NCI-H1694 treated with DMSO at 0.1 percent for 48 hours (cell line): Measurements from ENCODE around the gene HIGD1C.
"Not testable (repeated sequence)": the region's sequence is repeated elsewhere in the genome, so short reads cannot be mapped to it uniquely, and the experiment has no call there.

Source experiments
- DNase-seq: peaks from one replicate; lab custom pipeline; 2025; lab: John Stamatoyannopoulos, UW

HIGD1C gene

DNA sequence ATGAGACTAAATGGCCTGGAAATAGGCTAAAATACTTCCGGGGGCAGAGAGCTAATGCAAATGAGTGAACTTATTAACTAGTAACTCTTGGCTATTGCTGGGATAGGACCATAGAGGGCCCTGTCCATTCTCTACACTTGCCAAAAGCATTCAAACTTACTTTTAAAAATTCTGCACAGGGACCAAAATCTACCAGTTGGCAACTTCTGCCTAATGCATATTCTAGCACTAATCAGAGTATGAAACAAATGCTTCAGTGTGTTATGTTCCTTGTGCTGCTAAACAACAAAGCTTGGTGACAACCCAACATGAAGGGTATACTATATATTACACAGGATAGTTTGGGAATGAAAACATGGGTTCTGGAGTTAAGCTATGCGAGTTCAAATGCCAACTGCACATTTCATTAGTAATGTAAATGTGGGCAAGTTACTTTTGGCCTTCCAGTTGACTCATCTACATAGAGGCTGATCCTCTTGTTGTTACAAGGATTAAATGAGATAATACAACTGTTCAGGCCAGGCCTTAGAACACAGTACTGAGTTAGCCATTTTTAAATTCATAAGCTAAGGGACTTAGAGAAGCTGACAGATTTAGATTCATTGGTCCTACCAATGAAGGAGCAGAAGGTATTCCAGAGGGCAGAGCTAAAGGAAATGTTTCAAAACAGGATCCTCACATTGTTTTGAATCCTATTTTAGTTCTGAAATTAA lies 32.4 kb downstream of the HIGD1C start:
- DNase-seq = no peak

- no peak for DNase-seq
Observed at GRCh38 chr12:50985322-50985721, 33.0 kb downstream of the HIGD1C start.

GRCh38 chr12:50986966-50987737 lies 34.8 kb downstream of the HIGD1C start:
- DNase-seq = peak; percentile 18

GRCh38 chr12:50988051-50988450 lies 35.7 kb downstream of the HIGD1C start:
- DNase-seq = no peak

DNA sequence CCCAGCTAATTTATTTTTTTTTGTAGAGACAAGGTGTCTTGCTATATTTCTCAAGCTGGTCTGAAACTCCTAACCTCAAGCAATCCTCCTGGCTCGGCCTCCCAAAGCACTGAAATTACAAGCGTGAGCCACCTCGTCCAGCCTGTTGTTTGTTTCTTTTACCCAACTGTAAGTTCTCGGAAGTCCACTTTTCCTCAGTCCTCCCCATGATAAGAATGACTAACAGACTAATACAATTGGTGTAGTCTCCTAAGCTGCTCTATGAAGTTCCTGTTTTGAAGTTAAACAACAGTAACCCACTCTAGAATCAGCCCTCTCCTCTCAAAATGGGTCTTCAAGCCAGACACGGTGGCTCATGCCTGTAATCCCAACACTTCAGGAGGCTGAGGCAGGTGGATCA lies 36.5 kb downstream of the HIGD1C start:
- no peak for DNase-seq

GRCh38 chr12:50990147-50990727 lies 37.9 kb downstream of the HIGD1C start:
- no peak for DNase-seq

DNA sequence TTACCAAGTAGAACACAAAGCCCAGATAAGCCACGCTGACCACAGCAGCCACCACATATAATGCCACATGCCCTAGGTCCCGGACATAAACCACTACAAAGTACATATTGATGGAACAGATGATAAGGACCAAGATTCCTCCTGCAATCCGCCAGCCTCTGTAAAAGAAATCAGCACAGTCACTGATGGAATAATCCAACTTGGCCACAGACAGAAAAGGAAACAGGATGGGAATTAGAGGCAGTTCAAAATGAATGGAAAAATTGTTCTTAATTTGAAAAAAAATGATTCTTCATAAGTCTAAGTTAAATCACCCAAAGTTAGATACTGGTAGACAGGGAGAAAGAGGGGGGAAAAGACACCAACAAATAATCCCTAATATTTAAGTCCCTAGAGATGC lies 38.4 kb downstream of the HIGD1C start:
- DNase-seq = no peak

- no peak for DNase-seq
Observed at GRCh38 chr12:50991291-50991690, 38.9 kb downstream of the HIGD1C start.

GRCh38 chr12:50992819-50993218 lies 40.5 kb downstream of the HIGD1C start:
- DNase-seq = no peak

DNA sequence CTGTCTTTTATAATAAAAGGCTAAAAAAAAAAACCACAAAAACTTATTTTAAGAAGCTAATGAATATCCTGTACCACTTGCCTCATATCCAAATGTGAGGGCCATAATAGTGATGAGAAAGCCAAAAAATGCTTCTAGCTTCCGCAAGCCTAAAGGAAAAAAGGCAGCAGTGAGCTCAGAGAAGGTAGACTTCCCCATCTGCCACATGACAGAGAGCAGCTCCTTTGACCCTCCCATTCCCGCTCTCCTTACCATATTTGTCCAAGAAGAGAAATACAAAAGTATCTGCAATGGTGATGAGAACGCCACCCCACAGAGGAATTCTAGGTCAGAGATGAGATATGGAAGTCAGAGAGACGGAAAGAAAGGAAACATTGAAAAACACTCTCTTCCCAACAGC lies 46.7 kb downstream of the HIGD1C start:
- DNase-seq = no peak

DNA sequence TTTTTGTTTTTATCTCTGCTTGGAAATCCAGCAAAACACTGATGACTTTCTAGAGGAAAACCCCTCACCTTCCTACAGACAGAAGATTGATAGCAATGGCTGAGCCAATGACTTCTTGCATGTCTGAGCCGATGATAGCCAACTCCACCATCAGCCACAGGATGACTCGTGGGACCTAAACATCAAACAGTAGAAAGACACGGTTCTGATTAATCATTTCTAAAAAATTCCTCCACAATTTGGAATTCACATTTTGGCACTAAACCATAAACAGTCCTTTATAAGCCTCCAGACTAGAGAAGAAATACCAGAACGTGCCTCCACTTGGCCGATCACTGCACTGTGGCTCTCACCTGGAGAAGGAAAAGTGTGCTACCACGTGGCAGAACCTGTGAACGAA lies 47.9 kb downstream of the HIGD1C start:
- no peak for DNase-seq

DNA sequence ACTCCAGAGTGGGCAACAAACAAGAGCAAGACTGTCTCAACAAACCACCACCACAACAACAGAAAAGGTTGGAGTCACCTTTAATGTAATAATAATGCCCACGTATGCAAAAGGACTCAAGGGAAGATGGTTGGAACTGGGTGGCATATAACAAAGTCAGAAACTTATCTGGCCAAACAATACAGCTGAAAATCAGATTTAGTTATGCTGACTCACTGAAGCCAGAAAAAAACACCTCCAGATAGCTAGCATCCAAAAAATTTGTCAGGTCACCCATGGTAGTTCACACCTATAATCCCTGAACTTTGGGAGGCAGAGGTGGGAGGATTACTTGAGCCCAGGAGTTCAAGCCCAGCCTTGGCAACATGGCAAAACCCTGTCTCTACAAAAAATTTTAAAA lies 49.5 kb downstream of the HIGD1C start:
- no peak for DNase-seq

DNA sequence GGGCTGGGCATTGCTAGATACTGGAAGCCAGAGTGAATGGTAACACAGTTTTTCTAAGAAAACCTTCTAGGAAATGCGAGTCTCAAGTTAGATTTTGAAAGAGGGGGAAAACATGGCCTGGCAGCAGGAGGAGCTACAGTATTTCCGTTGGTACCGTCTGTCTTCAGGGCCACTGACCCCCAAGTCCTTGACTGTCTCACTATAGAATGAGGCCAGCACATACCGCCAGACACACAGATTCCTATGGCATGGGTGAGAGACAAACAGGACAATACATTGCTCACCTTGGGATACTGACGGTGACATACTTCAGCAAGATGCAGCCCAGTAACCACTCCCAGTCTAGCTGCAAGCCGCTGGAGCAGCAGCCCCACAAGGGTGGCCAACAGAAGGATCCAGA lies 52.2 kb downstream of the HIGD1C start:
- DNase-seq = no peak

DNA sequence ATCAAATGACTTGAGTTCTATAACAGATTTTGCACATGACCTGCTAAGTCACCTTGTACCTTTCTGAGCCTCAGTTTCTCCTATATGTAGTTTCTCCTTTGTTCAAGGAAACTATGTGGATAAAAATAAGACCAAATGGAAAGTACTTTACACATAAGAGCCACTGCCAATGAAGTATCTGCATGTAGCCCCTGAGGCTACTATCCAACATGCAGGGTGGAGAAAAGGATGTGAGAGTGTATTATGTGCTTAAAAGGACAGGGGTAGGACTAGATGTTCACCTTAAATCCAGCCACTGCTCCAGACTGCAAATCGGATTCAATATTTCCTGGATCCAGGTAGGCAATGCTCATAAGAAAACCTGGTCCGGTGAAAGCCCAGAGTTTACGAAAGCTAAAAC lies 52.7 kb downstream of the HIGD1C start:
- DNase-seq = no peak

GRCh38 chr12:51005671-51006070 lies 53.3 kb downstream of the HIGD1C start:
- DNase-seq = no peak

- DNase-seq = no peak
Observed at GRCh38 chr12:51008329-51009055, 56.1 kb downstream of the HIGD1C start.

DNA sequence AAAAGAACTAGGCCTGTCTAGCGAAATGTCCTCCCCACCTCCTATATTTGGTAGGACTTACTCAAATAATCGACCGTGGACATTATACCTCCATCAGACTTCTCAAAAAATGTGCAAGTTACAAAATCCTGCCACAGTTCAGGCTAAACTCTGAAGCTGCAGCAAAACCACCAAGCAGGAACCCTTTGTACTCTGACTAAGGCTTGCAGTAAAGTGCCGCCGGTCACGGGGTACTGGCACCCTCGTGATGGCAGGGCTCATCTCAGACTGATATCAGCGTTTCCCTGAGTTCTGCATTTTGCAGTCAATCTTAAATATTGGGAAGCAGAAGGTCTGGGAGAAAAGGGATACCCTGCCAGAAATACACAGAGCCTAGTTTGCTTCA lies 56.7 kb downstream of the HIGD1C start:
- DNase-seq = peak; percentile 35

DNA sequence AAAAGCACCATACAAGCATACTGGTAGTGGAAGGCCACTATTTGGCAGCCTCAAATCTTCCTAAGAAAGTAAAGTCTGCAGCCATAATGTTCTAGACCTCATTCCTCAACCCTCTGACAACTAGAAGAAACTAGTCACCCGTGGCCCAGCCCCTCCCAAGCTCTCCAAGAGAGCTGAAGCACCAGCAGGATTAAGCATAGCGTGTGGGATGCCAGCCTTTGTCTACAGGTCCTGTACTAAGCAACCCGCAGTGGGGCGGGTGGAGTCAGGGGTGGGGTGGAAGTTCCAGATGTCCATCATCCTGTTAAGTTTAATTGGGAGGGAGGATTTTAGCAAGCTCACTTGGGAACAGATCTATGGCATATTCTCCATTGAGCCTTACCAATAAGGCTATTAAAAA lies 59.6 kb downstream of the HIGD1C start:
- DNase-seq = no peak

- no peak for DNase-seq
Observed at GRCh38 chr12:51012570-51013236, 60.4 kb downstream of the HIGD1C start.

DNA sequence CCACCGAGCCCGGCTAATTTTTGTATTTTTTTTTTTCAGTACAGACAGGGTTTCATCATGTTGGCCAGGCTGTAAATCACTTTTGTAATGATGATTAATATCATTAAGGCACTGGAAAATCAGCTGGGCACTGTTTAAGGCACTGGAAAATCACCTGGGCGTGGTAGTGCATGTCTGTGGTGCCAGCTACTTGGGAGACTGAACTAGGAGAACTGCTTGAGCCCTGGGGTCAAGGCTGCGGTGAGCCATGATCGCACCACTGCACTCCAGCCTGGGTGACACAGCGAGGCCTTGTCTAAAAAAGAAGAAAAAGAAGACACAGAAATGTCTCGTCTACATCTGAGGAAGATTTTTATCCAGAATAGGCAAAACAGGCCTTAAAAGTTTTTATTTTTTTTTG lies 61.1 kb downstream of the HIGD1C start:
- DNase-seq = no peak

GRCh38 chr12:51014467-51014866 lies 62.1 kb downstream of the HIGD1C start:
- not testable (repeated sequence) for DNase-seq

DNA sequence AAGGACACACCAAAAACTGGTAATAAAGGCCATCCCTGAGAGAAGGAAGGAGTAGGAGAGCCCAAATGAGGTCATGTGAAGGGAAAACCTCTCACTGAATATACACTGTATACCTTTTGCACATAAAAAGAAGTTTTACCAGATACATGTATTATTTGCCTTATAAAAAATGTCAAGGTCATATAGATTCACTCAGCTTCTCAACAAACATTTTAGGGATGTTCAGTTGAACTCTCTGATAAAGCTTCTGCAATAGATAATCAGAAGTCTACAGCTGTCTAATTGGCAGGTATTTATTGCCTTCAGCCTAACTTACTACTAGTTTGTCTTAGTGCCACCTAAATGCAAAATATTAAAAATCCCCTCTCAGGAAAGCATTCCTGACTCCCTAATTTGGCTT lies 65.1 kb downstream of the HIGD1C start:
- no peak for DNase-seq
